NCI-H2196 treated with DMSO at 0.1 percent for 48 hours (cell line): ENCODE measurements around the gene CERS1.
"Not testable (repeated sequence)": the region's sequence is repeated elsewhere in the genome, so short reads cannot be mapped to it uniquely, and the experiment has no call there.

Experiments used
- DNase-seq: peaks from one replicate; lab custom pipeline; 2025; ENCODE audit not compliant: unreplicated experiment; lab: John Stamatoyannopoulos, UW

CERS1 gene

DNA sequence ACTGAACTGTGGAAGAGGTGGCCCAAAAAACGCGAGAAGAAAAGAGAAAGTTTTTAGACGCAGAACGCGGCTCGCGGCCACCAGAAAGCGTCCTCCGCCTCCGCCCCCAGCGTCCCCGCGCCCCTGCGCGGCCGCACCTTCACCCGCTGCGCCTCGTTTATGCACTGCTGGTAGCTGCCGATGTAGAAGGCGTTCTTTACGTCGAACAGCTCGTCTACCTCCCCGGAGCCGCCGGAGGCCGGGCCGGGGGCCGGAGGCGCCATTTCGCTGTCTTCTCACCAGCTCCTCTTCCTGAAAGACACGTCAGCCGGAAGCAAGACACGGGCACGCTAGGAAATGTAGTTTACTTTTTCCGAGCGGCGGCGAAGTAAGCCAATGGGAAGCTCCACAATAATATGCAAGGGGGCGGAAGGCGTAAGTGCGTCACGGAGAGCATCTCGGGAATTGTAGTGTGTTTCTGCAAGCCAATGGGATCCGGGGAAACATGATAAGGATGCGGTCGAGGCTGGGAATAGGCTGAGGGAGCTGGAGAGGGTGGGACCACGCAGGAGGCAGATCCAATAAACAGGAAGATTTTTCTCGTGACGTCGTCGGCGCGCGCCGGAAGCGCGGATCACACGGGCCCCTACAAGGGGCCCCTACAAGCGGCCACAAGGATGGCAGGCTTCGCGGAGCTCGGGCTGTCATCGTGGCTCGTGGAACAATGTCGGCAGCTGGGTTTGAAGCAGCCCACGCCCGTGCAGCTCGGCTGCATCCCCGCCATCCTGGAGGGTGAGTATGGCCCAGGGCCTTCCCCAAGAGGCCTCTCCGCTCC, 23.3 kb upstream of the CERS1 start, which contains the start of the genes COPE and DDX49:
TSS of gene COPE (minus strand) at position 302 of the 814 bp plus-strand sequence. CDS start at position 263, 39 bp downstream.
TSS of gene DDX49 (plus strand) at position 630 of the 814 bp plus-strand sequence. CDS start at position 657, 27 bp downstream.
- peak; percentile 99 for DNase-seq

DNA sequence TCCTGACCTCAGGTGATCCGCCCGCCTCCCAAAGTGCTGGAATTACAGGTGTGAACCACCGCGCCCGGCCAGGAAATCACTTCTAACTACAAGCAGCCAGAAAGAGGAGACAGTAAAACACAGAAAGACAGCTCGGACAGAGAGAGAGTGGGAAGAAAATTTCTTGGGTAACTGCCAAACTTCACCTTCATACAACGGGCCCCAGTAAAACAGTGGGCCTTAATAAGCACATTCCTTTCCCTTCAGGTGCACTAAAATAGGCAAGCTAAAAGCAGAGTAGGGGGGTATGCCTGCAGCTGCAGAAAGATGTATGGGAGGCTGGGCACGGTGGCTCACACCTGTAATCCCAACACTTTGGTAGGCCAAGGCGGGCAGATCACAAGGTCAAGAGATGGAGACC, 21.6 kb upstream of the CERS1 start:
- DNase-seq = not testable (repeated sequence)

DNA sequence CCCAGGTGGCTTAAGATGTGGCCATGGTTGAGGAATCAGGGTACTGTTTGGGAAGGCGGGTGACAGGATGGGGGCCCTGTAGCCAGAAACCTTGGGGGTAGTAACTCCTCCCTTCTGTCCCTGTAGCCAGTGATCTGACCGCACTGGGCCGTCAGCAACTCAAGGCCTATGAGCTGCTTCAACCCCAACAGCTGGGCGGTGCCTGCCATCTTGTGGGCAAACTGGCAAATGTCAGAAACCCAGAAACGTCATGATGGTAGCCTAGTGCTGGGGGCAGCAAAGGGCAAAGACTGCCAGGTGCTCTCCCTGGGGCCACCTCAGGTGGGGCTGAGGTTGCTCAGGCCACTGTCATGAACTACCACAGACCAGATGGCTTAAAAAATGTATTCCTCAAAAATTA, 19.7 kb upstream of the CERS1 start:
- peak; percentile 45 for DNase-seq

DNA sequence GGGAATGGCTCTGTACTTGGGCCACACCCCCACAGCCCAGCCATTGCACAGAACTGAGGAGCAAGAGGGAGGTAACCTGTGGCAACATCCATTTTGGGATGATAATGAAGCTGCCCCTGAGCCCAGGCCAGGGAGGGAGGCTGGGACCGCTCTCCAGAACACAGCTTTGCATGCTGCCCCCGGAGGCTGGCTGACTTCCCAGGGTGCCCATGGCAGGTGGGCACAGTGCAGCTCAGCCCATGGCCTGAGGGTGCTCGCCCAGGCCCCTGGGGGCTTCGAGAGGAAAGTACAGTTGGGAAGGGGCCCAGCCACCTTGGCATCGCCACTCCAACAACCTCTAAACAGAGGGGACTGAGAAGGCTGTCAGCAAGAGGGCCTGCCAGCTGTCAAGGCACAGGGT, 17.5 kb upstream of the CERS1 start:
- no peak for DNase-seq

DNA sequence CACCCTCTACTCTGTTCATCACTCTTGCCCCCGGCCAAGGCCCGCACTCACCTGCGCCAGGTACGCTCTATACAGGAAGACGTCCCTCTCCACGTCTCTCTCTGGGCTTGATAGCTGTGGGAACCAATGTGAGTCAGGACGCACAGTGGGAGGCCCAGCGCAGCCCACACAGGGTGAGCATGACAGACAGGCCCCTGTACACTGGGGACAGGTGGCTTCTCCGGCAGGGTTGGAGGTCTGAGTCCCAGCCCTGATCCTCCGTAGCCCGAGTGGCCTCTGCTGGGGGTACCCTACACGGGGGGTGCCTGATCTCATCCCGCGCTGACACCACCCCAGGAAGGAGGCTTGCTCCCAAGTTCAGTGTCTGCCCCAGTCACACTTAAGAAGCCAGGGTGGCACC, 17.0 kb upstream of the CERS1 start:
- DNase-seq = no peak

DNA sequence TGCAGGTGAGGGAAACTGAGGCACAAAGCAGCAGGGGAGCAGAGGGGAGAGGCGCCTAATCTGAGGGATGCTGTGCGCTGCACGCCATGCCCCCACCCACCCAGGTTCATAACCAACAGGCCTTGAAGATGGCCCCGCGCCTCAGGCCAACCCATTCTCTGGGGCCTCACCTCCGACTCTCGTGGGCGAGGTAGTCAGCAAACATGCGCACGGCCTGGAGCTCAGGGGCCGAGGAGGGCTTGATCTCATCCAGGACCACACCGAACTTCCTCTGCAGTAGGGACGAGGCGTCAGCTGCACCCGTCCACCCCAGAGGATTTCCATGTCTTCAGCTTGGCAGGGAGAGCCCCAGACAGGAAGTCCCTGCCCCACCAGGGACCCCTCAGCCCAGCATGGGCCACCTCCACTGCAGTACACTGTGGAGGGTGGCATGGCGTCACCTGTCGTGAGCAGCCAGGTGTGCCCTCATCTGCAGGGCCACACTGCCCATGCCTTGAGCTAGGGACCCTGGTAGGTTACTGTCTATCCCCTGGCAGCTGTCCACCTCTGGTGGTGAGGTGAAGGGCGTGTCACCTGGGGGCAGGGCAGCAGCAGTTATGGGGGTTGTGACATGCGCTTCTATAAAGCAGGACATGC, 15.0 kb upstream of the CERS1 start:
- DNase-seq = no peak

DNA sequence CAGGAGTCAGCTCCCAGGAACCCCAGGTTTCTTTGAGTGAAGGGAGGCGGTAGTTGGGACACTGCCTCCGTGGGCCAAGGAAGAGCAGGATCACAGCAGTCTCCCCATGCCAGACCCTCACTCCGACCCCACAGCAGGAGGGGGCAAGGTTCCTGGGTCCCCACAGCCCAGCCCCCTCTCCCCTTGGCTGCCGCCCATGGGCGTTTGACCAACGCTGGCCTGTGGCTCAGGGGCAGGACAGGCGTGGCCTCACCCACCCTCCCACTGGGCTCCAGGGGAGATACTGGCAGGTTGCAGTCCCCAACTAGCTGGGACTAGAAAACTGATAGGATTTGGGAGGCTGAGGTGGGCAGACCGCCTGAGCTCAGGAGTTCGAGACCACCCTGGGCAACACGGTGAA, 14.1 kb upstream of the CERS1 start:
- no peak for DNase-seq

DNA sequence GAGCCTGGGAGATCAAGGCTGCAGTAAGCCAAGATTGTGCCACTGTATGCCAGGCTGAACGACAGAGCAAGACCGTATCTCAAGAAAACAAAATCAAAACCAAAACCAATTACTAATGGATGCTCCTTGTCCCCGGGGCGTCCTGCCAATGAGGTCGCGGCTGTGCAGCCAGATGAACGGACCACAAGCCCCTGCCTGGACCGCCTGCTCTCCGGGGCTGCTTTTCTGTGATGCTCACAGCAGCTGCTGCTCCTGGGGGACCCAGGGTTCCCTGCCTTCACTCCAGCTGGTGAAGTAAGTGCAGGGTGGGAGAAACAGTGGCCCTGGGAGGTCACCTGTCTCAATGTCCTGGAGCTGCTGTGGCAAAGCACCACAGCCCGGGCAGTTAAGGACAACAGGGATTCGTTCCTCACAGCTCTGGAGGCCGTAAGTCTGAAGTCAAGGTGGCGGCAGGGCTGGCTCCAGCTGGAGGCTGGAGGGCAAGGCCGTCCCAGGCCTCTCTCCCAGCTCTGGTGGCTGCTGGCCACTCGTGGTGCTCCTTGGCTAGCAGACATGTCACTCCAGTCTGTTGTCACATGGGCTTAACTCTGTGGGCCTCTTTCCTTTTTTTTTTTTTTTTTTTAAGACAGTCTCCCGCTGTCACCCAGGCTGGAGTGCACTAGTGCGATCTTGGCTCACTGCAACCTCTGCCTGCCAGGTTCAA, 13.1 kb upstream of the CERS1 start:
- DNase-seq = no peak

DNA sequence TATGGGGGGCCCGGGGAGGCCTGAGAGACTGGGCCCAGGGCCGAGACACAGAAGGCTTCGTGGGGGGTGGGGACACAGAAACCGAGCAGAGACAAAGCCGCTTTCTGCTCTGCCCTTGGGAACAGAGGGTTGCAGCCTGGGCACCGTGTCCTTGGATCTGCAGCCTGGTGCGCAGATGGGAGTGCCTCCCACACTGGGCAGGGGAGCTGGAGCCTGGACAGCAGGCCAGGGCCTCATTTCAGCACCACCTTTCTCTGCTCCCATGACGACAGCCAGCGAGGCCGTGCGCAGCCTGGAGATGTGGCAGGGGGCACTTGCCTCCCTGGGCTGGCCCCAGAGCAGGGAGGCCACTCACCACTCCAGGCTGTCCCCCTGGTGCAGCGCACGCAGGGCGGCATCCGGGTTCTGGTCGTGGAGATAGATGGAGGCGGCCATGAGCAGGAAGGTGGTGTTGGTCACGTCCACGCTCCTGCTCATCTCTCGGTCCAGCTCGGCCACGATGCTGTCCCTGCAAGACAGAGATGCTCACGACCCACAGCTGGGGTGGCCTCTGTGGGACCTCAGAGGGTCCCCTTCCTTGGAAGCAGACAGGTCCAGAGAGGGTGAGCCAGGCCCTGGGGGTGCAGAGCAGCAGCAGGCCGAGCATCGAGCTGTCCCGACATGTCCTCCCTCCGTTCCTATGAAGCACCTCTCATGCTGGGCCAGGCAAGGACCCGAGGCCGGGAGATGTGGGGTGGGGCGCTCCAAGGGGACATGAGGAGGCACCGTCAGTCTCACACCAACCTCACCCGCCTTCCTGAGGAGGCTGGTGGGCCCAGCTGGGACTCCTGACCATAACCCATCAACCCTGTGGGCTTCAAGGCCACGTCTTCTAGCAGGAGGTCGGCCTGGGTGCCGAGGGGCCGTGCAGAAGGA, 10.9 kb upstream of the CERS1 start:
- no peak for DNase-seq

DNA sequence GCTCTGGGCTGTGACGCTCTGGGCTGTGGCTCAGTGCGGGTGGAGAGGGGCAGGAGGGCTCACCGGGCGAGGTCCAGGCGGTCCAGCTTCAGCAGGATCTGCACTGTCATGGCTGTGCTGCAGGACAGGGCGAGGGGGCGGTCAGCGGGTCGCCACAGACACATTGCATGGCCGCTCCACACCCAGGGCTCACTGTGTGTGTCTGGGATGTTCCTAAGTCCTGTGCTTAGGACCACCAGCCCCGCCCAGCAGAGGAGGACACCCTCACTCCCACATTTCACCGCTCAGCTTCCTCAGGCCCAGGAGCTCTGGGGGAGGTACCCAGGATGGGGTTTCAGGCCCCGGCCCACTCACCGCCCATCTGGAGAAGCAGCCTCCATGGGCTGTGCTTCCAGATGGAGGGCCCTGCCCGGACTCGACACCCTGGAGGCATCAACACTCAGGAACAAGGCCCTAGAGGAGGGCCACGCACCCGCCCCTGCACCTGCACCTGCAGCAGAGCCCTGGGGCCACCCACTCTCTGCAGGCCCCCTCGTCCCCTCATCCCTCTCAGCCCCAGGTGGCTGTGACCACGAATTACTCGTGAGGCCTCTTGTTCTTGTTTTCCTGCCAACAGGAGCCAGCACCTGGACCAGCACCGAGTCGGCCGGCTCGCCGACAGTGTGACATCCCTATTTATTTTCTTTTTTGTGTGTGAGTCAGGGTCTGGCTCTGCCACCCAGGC, 9.7 kb upstream of the CERS1 start:
- DNase-seq = no peak

DNA sequence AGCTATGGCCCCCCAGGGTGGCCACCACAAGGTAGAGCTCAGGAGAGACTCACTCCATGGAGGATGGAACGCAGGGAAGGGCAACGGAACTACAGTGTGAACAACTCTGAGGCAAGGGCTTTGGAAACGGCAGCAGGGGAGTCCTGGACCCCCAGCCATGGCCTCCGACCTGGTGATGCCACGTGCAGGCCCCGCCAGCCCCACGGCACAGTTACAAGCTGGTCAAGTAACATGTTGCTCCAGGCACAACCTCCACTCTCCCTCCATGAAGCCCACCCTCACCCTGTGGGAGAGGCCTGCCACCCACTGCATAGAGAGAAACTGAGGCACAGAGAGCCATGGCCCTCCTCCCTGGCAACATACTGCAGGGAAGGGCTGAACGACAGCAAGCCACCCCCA, 9.1 kb upstream of the CERS1 start:
- no peak for DNase-seq

DNA sequence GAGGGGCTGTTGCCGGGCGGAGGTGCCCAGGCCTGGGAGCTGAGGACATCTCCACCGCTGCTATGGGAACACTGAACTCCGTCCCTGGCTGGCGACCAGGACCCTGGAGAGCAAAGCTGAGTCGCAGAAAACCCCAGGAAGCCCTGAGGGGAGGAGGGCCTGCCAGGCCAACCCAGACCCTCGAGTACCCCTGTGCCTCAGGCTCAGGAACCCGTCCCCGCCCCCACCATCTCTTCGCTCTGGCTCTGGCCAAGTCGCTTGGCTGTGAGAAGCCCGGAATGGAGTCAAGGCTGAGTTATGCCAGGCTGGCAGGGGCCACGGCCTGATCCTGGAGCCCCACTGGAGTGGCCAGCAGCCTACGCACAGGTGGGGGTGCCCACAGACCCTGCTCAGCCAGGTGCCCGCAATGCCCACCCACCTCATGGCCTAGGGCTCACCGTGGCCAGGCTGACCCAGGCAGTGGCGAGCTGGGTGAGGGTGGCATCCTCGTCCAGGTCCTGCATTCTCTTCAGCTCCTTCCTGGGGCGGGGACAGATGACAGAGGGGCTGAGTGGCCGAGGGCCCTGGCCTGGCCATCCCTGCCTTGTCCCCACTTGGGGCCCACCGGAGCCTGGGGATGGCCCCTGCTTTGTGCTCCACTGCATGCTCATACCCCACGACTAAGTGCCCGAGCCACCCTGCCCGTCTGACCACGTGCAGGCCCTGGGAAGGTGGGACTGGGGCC, 8.5 kb upstream of the CERS1 start:
- DNase-seq = no peak

DNA sequence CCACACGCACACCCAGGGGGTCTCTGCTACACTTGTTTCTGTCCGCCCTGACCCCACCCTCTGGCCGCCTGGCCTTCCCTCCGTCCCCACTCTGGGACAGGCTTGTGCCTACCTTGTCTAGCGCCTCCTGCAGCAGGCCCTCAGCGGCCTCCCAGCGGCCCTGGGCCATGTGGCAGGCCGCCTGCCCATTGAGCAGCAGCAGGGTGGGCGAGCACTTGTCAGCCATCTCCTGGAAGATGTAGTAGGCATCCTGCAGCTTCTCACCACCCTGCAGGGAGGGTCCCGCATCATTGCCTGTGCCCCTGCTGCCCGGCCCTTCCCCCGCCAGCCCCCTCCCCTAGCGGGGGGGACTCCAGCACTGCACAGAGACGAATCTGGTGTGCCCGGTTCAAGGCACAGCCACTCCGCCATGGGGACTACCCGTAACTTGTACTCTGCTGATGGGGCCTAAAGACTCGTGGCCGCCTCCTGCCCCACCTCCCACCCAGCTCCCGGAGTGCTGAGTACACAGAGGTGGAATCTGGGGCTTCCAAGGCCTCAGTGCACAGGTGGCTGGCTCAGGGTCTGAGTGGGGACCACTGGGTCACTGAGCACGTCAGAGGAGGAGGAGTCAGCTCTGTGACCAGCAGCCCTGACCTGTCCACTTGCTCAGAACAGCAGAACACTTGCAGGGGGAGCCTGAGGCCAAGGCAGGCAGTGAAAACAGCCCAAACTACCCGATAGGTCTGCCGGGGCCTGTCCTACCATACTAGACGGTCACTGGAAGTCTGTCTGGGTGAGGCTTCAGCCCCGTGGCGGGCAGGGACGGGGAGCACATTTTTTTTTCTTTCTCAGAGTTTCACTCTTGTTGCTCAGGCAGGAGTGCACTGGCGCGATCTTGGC, 7.4 kb upstream of the CERS1 start:
- DNase-seq = no peak

DNA sequence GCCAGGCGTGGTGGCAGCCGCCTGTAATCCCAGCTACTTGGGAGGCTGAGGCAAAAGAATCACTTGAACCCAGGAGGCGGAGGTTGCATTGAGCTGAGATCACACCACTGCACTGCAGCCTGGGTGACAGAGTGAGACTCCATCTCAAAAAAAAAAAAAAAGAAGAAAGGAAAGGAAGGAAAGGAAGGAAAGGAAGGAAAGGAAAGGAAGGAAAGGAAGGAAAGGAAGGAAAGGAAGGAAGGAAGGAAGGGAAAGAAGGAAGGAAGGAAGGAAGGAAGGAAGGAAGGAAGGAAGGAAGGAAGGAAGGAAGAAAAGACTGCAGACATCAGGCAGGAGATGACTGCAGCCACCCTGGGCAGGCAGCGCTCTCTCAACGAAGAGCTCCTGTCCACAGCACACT, 6.6 kb upstream of the CERS1 start:
- DNase-seq = not testable (repeated sequence)

DNA sequence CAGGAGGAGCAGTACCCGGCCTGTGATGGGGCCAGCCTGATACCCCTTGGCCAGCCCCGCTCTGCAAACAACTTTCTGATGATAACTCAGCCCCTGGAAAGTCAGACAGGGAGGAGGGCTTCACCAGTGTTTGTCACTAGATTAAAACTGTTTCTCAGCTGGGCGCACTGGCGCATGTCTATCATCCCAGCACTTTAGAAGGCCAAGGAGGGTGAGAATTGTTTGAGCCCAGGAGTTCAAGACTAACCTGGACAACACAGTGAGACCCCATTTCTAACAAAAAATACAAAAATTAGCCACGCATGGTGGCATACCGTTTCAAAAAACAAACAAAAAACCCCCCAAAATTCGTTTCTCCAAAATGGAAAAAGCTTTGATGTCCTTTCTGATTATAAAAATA, 5.5 kb upstream of the CERS1 start:
- DNase-seq = no peak

DNA sequence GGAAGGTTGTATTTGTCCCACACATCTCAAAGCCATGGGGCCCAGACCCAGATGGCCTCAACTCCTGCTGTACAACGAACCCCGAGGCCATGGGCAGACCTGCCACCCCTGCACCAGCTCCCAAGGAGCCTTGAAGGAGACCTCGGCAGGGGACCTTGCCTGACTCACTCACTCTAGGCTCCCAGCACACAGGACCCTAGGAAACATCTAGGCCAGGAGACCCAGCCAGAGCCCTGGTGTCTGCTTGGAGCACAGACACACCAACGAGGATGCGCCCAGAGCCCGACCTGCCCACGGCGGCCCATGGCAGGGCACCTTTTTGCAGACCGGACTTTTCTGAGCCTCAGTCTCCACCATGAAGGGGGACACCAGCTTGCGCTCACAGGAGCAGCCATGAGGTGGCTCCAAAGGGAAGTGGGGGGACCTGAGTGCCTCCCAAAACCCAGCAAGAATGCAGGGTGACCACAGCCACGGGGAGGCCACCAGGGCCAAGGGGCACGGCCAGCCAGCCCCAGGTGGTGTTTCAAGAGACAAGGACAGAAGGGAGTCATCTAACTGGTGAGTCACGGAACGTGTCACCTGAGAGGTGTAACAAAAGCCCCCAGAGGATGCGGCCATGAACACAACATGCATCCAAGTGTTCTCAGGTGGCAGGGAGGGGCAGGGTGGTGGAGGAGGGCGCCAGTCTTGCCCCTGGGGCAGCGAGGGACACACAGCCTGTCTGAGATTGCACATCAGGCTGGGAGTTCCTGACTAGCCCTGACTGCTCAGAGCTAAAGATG, 4.9 kb upstream of the CERS1 start:
- no peak for DNase-seq

DNA sequence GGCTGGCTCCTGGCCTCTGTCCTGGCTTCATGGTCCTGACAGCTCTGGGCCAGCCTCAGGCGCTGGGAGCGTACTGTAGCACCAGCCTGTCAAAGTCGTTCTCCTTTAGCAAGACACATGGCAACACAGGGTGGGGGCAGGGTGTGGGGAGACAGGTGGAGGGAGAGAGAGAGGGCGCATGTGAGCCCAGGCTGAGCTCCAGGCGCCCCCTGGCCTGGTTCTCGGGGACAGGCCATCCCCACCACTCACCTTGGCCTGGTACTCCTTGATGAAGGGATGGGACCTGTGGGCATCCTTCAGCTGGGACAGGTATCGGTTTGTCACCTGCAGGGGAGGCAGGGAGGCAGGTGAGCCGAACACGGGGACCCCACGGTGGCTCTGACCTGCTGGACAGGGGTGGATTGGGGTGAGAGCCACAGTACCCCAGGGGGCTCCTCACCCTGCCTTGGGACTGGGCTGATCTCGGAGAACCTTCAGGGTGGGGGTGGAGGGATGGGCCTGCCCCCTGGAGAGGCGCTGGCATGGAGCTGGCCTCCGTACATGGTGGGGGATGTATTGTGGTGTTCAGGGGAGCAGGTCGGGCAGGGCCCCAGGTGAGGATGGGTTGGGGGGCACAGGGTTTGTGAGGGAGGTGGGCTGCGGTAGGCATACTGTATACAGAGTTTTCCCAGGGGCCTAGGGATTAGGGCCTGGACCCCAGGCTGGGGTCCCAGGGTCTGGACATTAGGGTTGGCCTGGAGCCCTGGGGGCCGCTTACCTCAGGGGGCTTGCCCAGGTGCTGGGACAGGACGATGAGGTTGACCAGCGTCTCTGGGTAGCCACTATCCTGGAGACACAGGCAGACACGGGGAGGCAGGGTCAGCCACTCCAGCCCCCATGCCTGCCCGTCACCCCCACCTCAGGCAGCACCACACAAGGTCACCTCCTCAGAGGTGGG, 3.9 kb upstream of the CERS1 start:
- no peak for DNase-seq
